ENCODE data around the gene LRRIQ4.

LRRIQ4 gene

GRCh38 chr3:169886671-169887070 is 74.0 kb downstream of the LRRIQ4 start:
- DNase-seq = peak; percentile 49
- in situ Hi-C loops (cut with HindIII; ENCODE audit: low pct_ligation_motif_present, low pct_unique_long_range_greater_than_20kb, low sequenced_read_pairs) = no loop called here
